Effector memory CD8-positive, alpha-beta T cell (primary cell): ENCODE measurements around the gene PRPH2.
A peak's percentile ranks its signal among the peaks of the same experiment; 100 is the strongest.
"Not testable (repeated sequence)": the region's sequence is repeated elsewhere in the genome, so short reads cannot be mapped to it uniquely, and the experiment has no call there.

Experiments used
- ATAC-seq: fragments of 150-1000 bp; cut with Tn5 transposase; replicated peaks from 2 replicates; pipeline ENCODE4 v1.10.0; 2021; ENCODE audit warnings: mild to moderate bottlenecking, moderate library complexity
- DNase-seq, 3 experiments: peaks; one replicate each; pipeline ENCODE4 v3.0.0; 2021
- H3K27ac Mint-ChIP-seq, 2 donors: one replicate each; pipeline ENCODE4 v1.8.0; 2022; ENCODE audit warnings: mild to moderate bottlenecking in 2 of 2, mixed read lengths in 2 of 2, moderate library complexity in 2 of 2
- H3K27me3 Mint-ChIP-seq, 2 donors: one replicate each; pipeline ENCODE4 v1.8.0; 2022; ENCODE audit warnings: mixed read lengths in 2 of 2
- H3K36me3 Mint-ChIP-seq: one replicate; pipeline ENCODE4 v1.8.0; 2022; ENCODE audit warnings: mild to moderate bottlenecking, moderate library complexity, mixed read lengths; ENCODE audit not compliant: insufficient read depth
- H3K4me1 Mint-ChIP-seq, 2 donors: one replicate each; pipeline ENCODE4 v1.8.0; 2022; ENCODE audit warnings: low read depth in 2 of 2, mixed read lengths in 2 of 2
- H3K4me3 Mint-ChIP-seq, 2 donors: one replicate each; pipeline ENCODE4 v1.8.0; 2022; ENCODE audit warnings: mild to moderate bottlenecking in 2 of 2, mixed read lengths in 2 of 2, moderate library complexity in 2 of 2
- H3K9me3 Mint-ChIP-seq, 2 donors: one replicate each; pipeline ENCODE4 v1.8.0; 2022; ENCODE audit warnings: mixed read lengths in 2 of 2

PRPH2 gene

GRCh38 chr6:42748203-42748898 is 26.0 kb upstream of the PRPH2 start:
- H3K36me3 Mint-ChIP-seq: peaks cover 40% of the 10 kb centered on the region
- no peaks in the 10 kb centered on the region for H3K27me3 Mint-ChIP-seq
- H3K4me3 Mint-ChIP-seq: peak overlapping the region; percentile 95
- ATAC-seq (no peak), DNase-seq (no peak)
- peaks cover 25 to 29% of the 10 kb centered on the region in 2 donors for H3K4me1 Mint-ChIP-seq
- peak overlapping the region; percentile 52 to 97 for H3K27ac Mint-ChIP-seq
- H3K9me3 Mint-ChIP-seq: no peaks in the 10 kb centered on the region

- ATAC-seq (peak; percentile 50), DNase-seq (peak; percentile 71 to 78 (median 73))
- Mint-ChIP-seq H3K4me1 (peaks cover 22 to 23% of the 10 kb centered on the region in 2 donors), H3K36me3 (peaks cover 40% of the 10 kb centered on the region), H3K27ac (peak overlapping the region; percentile 97 to 98), H3K4me3 (peak overlapping the region; percentile 95), H3K27me3 (no peaks in the 10 kb centered on the region), H3K9me3 (no peaks in the 10 kb centered on the region)
These were observed 24.3 kb upstream of the PRPH2 start for GRCh38 chr6:42746463-42747391.

DNA sequence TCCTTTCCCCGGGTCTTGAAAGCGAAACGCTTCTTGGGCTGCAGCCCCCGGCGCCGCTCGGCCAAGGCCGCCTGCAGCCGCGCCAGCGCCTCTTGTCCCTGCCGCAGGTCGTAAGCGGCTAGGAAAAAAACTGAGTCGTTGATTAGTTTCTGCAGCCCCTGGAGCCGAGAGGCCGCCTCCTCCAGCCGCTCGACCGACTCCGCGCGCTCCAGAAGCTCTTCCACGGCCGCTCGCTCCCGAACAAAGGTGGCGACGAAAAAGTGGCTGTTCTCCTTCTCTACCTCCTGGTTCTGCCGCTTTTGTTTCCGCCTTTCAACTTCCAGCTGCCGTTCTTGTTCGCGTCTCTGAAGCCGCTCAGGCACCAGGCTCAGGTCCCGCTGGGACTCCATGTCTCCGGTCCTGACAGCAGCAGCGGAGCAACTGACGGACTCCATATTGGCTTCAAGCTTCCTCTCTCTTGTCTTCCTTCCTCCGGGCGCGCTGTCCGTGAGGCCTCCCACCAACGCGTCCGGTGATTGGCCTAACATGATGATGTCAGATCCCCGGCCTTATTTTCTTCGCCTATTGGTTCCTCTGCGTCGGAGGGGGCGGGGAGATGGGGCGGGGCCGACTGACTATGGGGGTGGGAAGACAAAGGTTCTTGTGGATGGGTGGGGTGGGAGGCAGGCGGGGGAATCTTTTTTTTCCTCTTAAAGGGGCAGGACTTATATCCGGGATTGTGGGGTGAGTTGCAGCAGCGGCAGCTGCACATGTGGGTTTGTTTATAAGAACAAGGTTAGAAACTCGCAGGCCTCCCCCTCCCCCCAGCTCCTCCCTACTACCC is 23.5 kb upstream of the PRPH2 start, which contains the start of gene TBCC:
Gene TBCC, minus strand, starts transcription at position 464 of the 823 bp plus-strand sequence. Its CDS starts 30 bp downstream, at position 434.
- peak; percentile 87 to 89 (median 88) for DNase-seq
- Mint-ChIP-seq H3K27ac (peak within 1 kb of the TSS; percentile 97 to 98), H3K4me1 (peaks cover 22 to 23% of the 10 kb centered on the region in 2 donors), H3K9me3 (no peaks in the 10 kb centered on the region), H3K4me3 (peak within 1 kb of the TSS; percentile 95), H3K27me3 (no peaks in the 10 kb centered on the region), H3K36me3 (peaks cover 40% of the 10 kb centered on the region)
- peak; percentile 71 for ATAC-seq

- H3K27ac Mint-ChIP-seq: peak overlapping the region; percentile 97 to 98
- H3K4me3 Mint-ChIP-seq: peak overlapping the region; percentile 95
- no peaks in the 10 kb centered on the region for H3K27me3 Mint-ChIP-seq
- DNase-seq (peak in 2 of 3 experiments; percentile 17 to 28), ATAC-seq (no peak)
- peaks cover 22 to 23% of the 10 kb centered on the region in 2 donors for H3K4me1 Mint-ChIP-seq
- peaks cover 40% of the 10 kb centered on the region for H3K36me3 Mint-ChIP-seq
- H3K9me3 Mint-ChIP-seq: no peaks in the 10 kb centered on the region
These were observed 22.8 kb upstream of the PRPH2 start for GRCh38 chr6:42745083-42745639.

- Mint-ChIP-seq H3K4me1 (peaks cover 22 to 23% of the 10 kb centered on the region in 2 donors), H3K27me3 (no peaks in the 10 kb centered on the region), H3K9me3 (no peaks in the 10 kb centered on the region), H3K27ac (peak overlapping the region in 1 of 2 donors; percentile 97), H3K36me3 (peaks cover 40% of the 10 kb centered on the region), H3K4me3 (peak overlapping the region; percentile 95)
- no peak for ATAC-seq
- DNase-seq: no peak
These were observed 22.0 kb upstream of the PRPH2 start for GRCh38 chr6:42744351-42744893.

- peaks cover 5 to 8% of the 10 kb centered on the region in 2 donors for H3K4me1 Mint-ChIP-seq
- H3K27me3 Mint-ChIP-seq: no peaks in the 10 kb centered on the region
- no peaks in the 10 kb centered on the region for H3K9me3 Mint-ChIP-seq
- peaks cover 32% of the 10 kb centered on the region for H3K36me3 Mint-ChIP-seq
- DNase-seq (no peak), ATAC-seq (no peak)
- H3K27ac Mint-ChIP-seq: no peak overlapping the region
- peak overlapping the region in 1 of 2 donors; percentile 11 for H3K4me3 Mint-ChIP-seq
These were observed 19.9 kb upstream of the PRPH2 start for GRCh38 chr6:42742116-42742894.

DNA sequence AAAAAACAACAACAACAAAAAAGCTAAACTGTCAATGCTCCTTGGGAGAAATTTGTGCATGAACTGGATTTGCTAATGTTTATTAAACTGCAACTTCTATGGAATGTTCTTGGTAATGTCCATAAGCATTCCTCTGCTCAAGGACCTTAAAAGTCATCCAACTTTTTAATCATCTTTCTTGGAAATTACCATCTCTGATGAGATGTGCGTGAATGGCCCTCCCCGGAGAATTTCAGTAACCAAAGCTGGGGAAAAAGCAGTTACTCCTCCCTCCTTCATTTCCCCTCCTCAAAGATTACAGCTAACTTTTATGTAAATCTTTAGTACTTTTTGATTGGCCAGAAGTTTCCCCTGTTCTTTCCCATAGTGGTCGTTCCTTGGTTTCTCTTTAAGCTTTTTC is 18.3 kb upstream of the PRPH2 start:
- Mint-ChIP-seq H3K36me3 (peaks cover 17% of the 10 kb centered on the region), H3K27ac (no peak overlapping the region), H3K4me3 (no peak overlapping the region), H3K27me3 (no peaks in the 10 kb centered on the region), H3K9me3 (no peaks in the 10 kb centered on the region), H3K4me1 (peaks cover 1 to 4% of the 10 kb centered on the region in 2 donors)
- DNase-seq (no peak), ATAC-seq (no peak)

DNA sequence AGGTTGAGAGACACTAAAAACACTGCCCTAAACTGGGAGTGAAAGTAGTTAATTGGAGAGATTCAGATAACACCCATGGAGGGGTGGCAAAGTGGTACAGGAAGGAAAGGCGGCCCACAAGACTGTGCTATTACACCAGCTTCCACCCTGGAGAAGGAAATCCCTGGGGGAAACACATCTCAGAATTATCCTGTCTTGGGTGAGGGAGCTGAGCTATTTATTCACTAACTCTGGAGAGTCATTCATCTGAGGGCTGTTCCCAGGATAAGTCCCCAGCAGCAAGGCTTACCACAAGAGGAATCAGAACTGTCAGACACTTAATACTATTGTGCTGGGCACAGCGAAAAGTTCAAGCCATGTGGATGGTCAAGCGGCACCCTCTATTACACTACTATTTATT is 13.6 kb upstream of the PRPH2 start:
- peak overlapping the region in 1 of 2 donors; percentile 84 for H3K27ac Mint-ChIP-seq
- H3K4me1 Mint-ChIP-seq: no peaks in the 10 kb centered on the region
- H3K27me3 Mint-ChIP-seq: no peaks in the 10 kb centered on the region
- no peaks in the 10 kb centered on the region for H3K9me3 Mint-ChIP-seq
- no peak overlapping the region for H3K4me3 Mint-ChIP-seq
- H3K36me3 Mint-ChIP-seq: no peaks in the 10 kb centered on the region
- ATAC-seq: no peak
- DNase-seq: no peak

- not testable (repeated sequence) for H3K36me3 Mint-ChIP-seq, DNase-seq, H3K4me1 Mint-ChIP-seq, H3K4me3 Mint-ChIP-seq, ATAC-seq, H3K9me3 Mint-ChIP-seq, H3K27me3 Mint-ChIP-seq
- H3K27ac Mint-ChIP-seq: peak overlapping the region in 1 of 2 donors; percentile 46
These were observed 11.6 kb upstream of the PRPH2 start for GRCh38 chr6:42733867-42734481.

DNA sequence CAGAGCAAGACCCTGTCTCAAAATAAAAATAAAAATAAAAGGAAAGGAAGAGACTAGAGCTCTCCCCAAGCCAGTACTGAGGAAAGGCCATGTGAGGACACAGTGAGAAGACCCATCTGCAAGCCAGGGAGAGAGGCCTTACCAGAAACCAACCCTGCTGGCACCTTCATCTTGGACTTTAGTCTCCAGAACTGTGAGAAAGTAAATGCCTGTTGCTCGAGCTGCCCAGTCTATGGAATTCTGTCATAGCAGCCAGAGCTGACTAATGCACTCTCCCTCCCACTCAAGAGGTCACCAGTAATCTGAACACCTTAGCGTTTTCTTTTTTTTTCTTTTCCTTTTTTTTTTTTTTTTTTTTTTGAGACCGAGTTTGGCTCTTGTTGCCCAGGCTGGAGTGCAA is 7.3 kb upstream of the PRPH2 start:
- no peak overlapping the region for H3K27ac Mint-ChIP-seq

GRCh38 chr6:42727627-42728026 is 5.2 kb upstream of the PRPH2 start:
- Mint-ChIP-seq H3K27ac (peak overlapping the region in 1 of 2 donors; percentile 82), H3K4me1 (peaks cover 18 to 19% of the 10 kb centered on the region in 2 donors), H3K27me3 (no peaks in the 10 kb centered on the region), H3K36me3 (peaks cover 6% of the 10 kb centered on the region), H3K9me3 (no peaks in the 10 kb centered on the region), H3K4me3 (peak overlapping the region; percentile 78 to 79)
- DNase-seq (no peak), ATAC-seq (no peak)

More for the DNA sequence above, 7.3 kb upstream of the PRPH2 start:
- no peak overlapping the region for H3K4me3 Mint-ChIP-seq
- H3K27me3 Mint-ChIP-seq: no peaks in the 10 kb centered on the region
- no peak for ATAC-seq
- no peaks in the 10 kb centered on the region for H3K9me3 Mint-ChIP-seq
- H3K4me1 Mint-ChIP-seq: peaks cover 18 to 19% of the 10 kb centered on the region in 2 donors
- H3K36me3 Mint-ChIP-seq: peaks cover 6% of the 10 kb centered on the region
- DNase-seq: no peak
